SK-N-SH treated with all-trans-retinoic acid at 6 μM for 48 hours (cell line): ENCODE data around the gene GADD45B.
A peak's percentile ranks its signal among the peaks of the same experiment; 100 is the strongest.

ENCODE experiments used
- ATAC-seq: fragments of 200-7000 bp; cut with Tn5 transposase; 3 replicates; pipeline ENCODE4 v1.9.1; 2020; ENCODE audit warnings: mild to moderate bottlenecking, moderate library complexity
- ARNTL ChIP-seq: fragments of 450-650 bp; formaldehyde crosslinking; IDR thresholded peaks from 2 replicates; pipeline ENCODE4 v1.5.0; 2020; ENCODE audit warnings: low read depth, mild to moderate bottlenecking, moderate library complexity, borderline replicate concordance
- CREB5 ChIP-seq: fragments of 250-450 bp; sonication (Bioruptor Pico); IDR thresholded peaks from 2 replicates; pipeline ENCODE4 v1.5.1; 2020; ENCODE audit warnings: low read depth, mild to moderate bottlenecking, moderate library complexity
- CSDC2 ChIP-seq: fragments of 250-450 bp; sonication (Bioruptor Pico); IDR thresholded peaks from 2 replicates; pipeline ENCODE4 v1.5.0; 2020; ENCODE audit warnings: mild to moderate bottlenecking, moderate library complexity
- CSRNP3 ChIP-seq: fragments of 250-450 bp; sonication (Bioruptor Pico); IDR thresholded peaks from 2 replicates; pipeline ENCODE4 v1.5.1; 2021; ENCODE audit warnings: mild to moderate bottlenecking, moderate library complexity
- GLIS3 ChIP-seq: fragments of 250-450 bp; sonication (Bioruptor Pico); IDR thresholded peaks from 2 replicates; pipeline ENCODE4 v1.5.0; 2020; ENCODE audit warnings: mild to moderate bottlenecking, moderate library complexity
- ISL1 ChIP-seq: fragments of 250-450 bp; sonication (Bioruptor Pico); IDR thresholded peaks from 2 replicates; pipeline ENCODE4 v2.1.2; 2022; ENCODE audit warnings: mild to moderate bottlenecking, moderate library complexity
- OSR1 ChIP-seq: fragments of 250-450 bp; sonication (Bioruptor Pico); IDR thresholded peaks from 2 replicates; pipeline ENCODE4 v1.8.0; 2022; ENCODE audit warnings: moderate library complexity, mild to moderate bottlenecking, inconsistent platforms
- POU6F1 ChIP-seq: fragments of 250-450 bp; sonication (Bioruptor Pico); IDR thresholded peaks from 2 replicates; pipeline ENCODE4 v1.8.0; 2021; ENCODE audit warnings: low read depth, mild to moderate bottlenecking, moderate library complexity, borderline replicate concordance
- PPARA ChIP-seq: fragments of 250-450 bp; sonication (Bioruptor Pico); IDR thresholded peaks from 2 replicates; pipeline ENCODE4 v1.5.0; 2020; ENCODE audit warnings: mild to moderate bottlenecking, borderline replicate concordance
- RARB ChIP-seq: fragments of 250-450 bp; sonication (Bioruptor Pico); IDR thresholded peaks from 2 replicates; pipeline ENCODE4 v1.8.0; 2021; ENCODE audit warnings: mild to moderate bottlenecking, moderate library complexity
- SNAI2 ChIP-seq: fragments of 250-450 bp; sonication (Bioruptor Pico); IDR thresholded peaks from 2 replicates; pipeline ENCODE4 v1.5.0; 2020; ENCODE audit warnings: mild to moderate bottlenecking, moderate library complexity
- TCF4 ChIP-seq: fragments of 250-450 bp; sonication (Bioruptor Pico); IDR thresholded peaks from 2 replicates; pipeline ENCODE4 v1.8.0; 2021; ENCODE audit warnings: mild to moderate bottlenecking, moderate library complexity, borderline replicate concordance
- TOX ChIP-seq: fragments of 250-450 bp; sonication (Bioruptor Pico); IDR thresholded peaks from 2 replicates; pipeline ENCODE4 v1.8.0; 2021; ENCODE audit warnings: mild to moderate bottlenecking, moderate library complexity, borderline replicate concordance
- TSHZ2 ChIP-seq: fragments of 250-450 bp; sonication (Bioruptor Pico); IDR thresholded peaks from 2 replicates; pipeline ENCODE4 v1.5.0; 2020; ENCODE audit warnings: mild to moderate bottlenecking, moderate library complexity
- ZC3H10 ChIP-seq: fragments of 250-450 bp; sonication (Bioruptor Pico); IDR thresholded peaks from 2 replicates; pipeline ENCODE4 v1.5.1; 2021; ENCODE audit warnings: mild to moderate bottlenecking, moderate library complexity
- ZFP3 ChIP-seq: fragments of 250-450 bp; sonication (Bioruptor Pico); IDR thresholded peaks from 2 replicates; pipeline ENCODE4 v1.5.0; 2020; ENCODE audit warnings: mild to moderate bottlenecking, moderate library complexity
- ZFP30 ChIP-seq: fragments of 450-650 bp; formaldehyde crosslinking; IDR thresholded peaks from 2 replicates; pipeline ENCODE4 v1.5.0; 2022; ENCODE audit warnings: mild to moderate bottlenecking, moderate library complexity
- ZNF565 ChIP-seq: fragments of 450-650 bp; formaldehyde crosslinking; conservative IDR thresholded peaks from 2 replicates; pipeline ENCODE4 v1.5.0; 2020; ENCODE audit warnings: low read depth, mild to moderate bottlenecking, moderate library complexity
- ZNF70 ChIP-seq: fragments of 450-650 bp; formaldehyde crosslinking; IDR thresholded peaks from 2 replicates; pipeline ENCODE4 v1.5.0; 2020; ENCODE audit warnings: mild to moderate bottlenecking, moderate library complexity

GADD45B gene

GRCh38 chr19:2519482-2519881 lies 43.6 kb downstream of the GADD45B start (continued):
- TF ChIP-seq POU6F1 (CRISPR knock-in tag) (no peak), OSR1 (CRISPR knock-in tag) (no peak), ZFP30 (CRISPR knock-in tag) (no peak), ISL1 (CRISPR knock-in tag) (no peak)

- TF ChIP-seq ZNF565 = no peak
- no peak for TF ChIP-seq PPARA (CRISPR knock-in tag)
- peak; percentile 75 for ATAC-seq
Observed at GRCh38 chr19:2523630-2524311, 47.8 kb downstream of the GADD45B start.

GRCh38 chr19:2524361-2524839 lies 48.5 kb downstream of the GADD45B start:
- TF ChIP-seq RARB (CRISPR knock-in tag) (no peak), PPARA (CRISPR knock-in tag) (no peak), ZFP3 (CRISPR knock-in tag) (no peak), OSR1 (CRISPR knock-in tag) (no peak), POU6F1 (CRISPR knock-in tag) (no peak), SNAI2 (CRISPR knock-in tag) (no peak), ZFP30 (CRISPR knock-in tag) (no peak), ZNF70 (CRISPR knock-in tag) (no peak), GLIS3 (CRISPR knock-in tag) (no peak), TSHZ2 (CRISPR knock-in tag) (no peak), TCF4 (CRISPR knock-in tag) (no peak), ZC3H10 (CRISPR knock-in tag) (no peak), ARNTL (CRISPR knock-in tag) (no peak), CREB5 (CRISPR knock-in tag) (no peak), TOX (CRISPR knock-in tag) (no peak), CSRNP3 (CRISPR knock-in tag) (no peak), CSDC2 (CRISPR knock-in tag) (no peak)
- ATAC-seq = no peak
